Mammary epithelial cell (primary cell): ENCODE results near the gene ABLIM3.

Experiments
- EZH2 ChIP-seq: IDR thresholded peaks from 2 replicates; pipeline ENCODE4 v1.6.1; 2012; ENCODE audit warnings: low read length, inconsistent platforms, borderline replicate concordance
- TF ChIP-seq, protein P1 (sequence below), 2 donors: IDR thresholded peaks in 1 of 2; conservative IDR thresholded peaks in 1 of 2; 2 replicates each; pipeline ENCODE4 v1.5.1; 2011 to 2012; ENCODE audit warnings: inconsistent platforms in 2 of 2, low read length in 2 of 2, mild to moderate bottlenecking in 2 of 2, control low read depth in 1 of 2, low read depth in 1 of 2; ENCODE audit not compliant: insufficient read depth in 1 of 2; ENCODE audit errors: extremely low read depth in 1 of 2

DNA sequence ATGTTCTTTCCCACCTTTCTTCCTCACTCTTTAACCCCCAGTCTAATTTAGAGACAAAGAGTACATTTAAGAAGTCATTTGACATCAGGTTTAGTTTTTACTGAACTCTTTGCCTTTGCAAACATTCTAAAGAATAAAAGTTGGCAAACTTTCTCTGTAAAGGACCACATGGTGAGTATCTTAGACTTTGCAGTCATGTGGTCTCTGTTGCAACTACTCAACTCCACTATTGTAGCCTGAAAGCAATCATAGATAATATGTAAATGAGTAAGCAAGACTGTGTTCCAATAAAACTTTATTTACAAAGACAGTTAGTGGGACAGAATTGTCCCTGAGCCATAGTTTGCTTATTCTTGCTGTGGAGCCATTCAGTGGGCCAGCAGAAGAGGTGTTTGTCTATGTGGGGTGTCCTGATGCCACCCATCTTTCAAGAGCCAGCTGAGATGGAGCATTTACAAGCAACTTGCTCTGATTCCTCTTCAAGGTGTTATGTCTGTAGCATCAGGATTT, 25.4 kb downstream of the ABLIM3 start:
- TF ChIP-seq, protein P1, sequence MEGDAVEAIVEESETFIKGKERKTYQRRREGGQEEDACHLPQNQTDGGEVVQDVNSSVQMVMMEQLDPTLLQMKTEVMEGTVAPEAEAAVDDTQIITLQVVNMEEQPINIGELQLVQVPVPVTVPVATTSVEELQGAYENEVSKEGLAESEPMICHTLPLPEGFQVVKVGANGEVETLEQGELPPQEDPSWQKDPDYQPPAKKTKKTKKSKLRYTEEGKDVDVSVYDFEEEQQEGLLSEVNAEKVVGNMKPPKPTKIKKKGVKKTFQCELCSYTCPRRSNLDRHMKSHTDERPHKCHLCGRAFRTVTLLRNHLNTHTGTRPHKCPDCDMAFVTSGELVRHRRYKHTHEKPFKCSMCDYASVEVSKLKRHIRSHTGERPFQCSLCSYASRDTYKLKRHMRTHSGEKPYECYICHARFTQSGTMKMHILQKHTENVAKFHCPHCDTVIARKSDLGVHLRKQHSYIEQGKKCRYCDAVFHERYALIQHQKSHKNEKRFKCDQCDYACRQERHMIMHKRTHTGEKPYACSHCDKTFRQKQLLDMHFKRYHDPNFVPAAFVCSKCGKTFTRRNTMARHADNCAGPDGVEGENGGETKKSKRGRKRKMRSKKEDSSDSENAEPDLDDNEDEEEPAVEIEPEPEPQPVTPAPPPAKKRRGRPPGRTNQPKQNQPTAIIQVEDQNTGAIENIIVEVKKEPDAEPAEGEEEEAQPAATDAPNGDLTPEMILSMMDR (conservative IDR thresholded peaks at IDR 0.05 in 1 of 2, IDR thresholded peaks at IDR 0.05 in 1 of 2; ENCODE audit: extremely low read depth in 1 of 2, insufficient read depth in 1 of 2, low read depth in 1 of 2, low read length in 2 of 2), result no peak
- no peak for TF ChIP-seq EZH2
